IPS DF 4.7 (cell line): Measurements from ENCODE around the gene ARPC1B.
"Not testable (repeated sequence)": the region's sequence is repeated elsewhere in the genome, so short reads cannot be mapped to it uniquely, and the experiment has no call there.

Experiments
- DNase-seq: peaks from one replicate; pipeline ENCODE4 v3.0.0-alpha.2; 2013; ENCODE audit warnings: low spot score; ENCODE audit errors: extremely low read depth

Gene ARPC1B

GRCh38 chr7:99374111-99375064, at the start of gene ARPC1B:
Gene ARPC1B, plus strand, starts transcription at chr7:99374730. Its CDS starts 10,985 bp downstream, at chr7:99385715.
- DNase-seq = no peak

GRCh38 chr7:99325001-99325493, 49.5 kb upstream of the ARPC1B start:
- DNase-seq = no peak

- peak; percentile 66 for DNase-seq
Measured at GRCh38 chr7:99325592-99326407, 48.7 kb upstream of the ARPC1B start, which contains the start of gene ARPC1A. Gene ARPC1A, plus strand, starts transcription at chr7:99325898. Its CDS starts 7,456 bp downstream, at chr7:99333354.

- DNase-seq = no peak
Measured at GRCh38 chr7:99326408-99326782, 48.1 kb upstream of the ARPC1B start.

- not testable (repeated sequence) for DNase-seq
Measured at GRCh38 chr7:99330314-99330961, 44.1 kb upstream of the ARPC1B start.

- DNase-seq = no peak
Measured at GRCh38 chr7:99331002-99331401, 43.5 kb upstream of the ARPC1B start.

- DNase-seq = no peak
Measured at GRCh38 chr7:99339595-99339994, 34.9 kb upstream of the ARPC1B start.

GRCh38 chr7:99340659-99341058, 33.9 kb upstream of the ARPC1B start:
- no peak for DNase-seq

GRCh38 chr7:99344061-99344647, 30.4 kb upstream of the ARPC1B start:
- no peak for DNase-seq

- not testable (repeated sequence) for DNase-seq
Measured at GRCh38 chr7:99350641-99351040, 23.9 kb upstream of the ARPC1B start.

- DNase-seq = no peak
Measured at GRCh38 chr7:99352247-99352646, 22.3 kb upstream of the ARPC1B start.

- DNase-seq = no peak
Measured at GRCh38 chr7:99355098-99355497, 19.4 kb upstream of the ARPC1B start.

GRCh38 chr7:99357701-99358490, 16.6 kb upstream of the ARPC1B start:
- no peak for DNase-seq

GRCh38 chr7:99358521-99358920, 16.0 kb upstream of the ARPC1B start:
- not testable (repeated sequence) for DNase-seq

GRCh38 chr7:99359465-99360154, 14.9 kb upstream of the ARPC1B start:
- DNase-seq = no peak

GRCh38 chr7:99362801-99363200, 11.7 kb upstream of the ARPC1B start:
- no peak for DNase-seq

- DNase-seq = no peak
Measured at GRCh38 chr7:99363286-99363685, 11.2 kb upstream of the ARPC1B start.

GRCh38 chr7:99365318-99366141, 9.0 kb upstream of the ARPC1B start:
- no peak for DNase-seq

- DNase-seq = no peak
Measured at GRCh38 chr7:99366646-99367045, 7.9 kb upstream of the ARPC1B start.
